ENCODE data around the gene ASPRV1. TPM values are rescaled to one million over a fixed set of nuclear protein-coding genes. Genes with fewer than 3 reads are reported as not detected.

Gene ASPRV1
- total RNA-seq (2022; extraction: Qiagen RNA extraction) = 0.14 to 0.43 TPM (median 0.23 TPM) in 5 replicates

GRCh38 chr2:69961496-69961895 is at the start of gene ASPRV1:
ASPRV1 (minus strand) TSS chr2:69961631; CDS start chr2:69961436, 195 bp downstream.

GRCh38 chr2:69914950-69915945 is 46.2 kb downstream of the ASPRV1 start, which contains the start of gene MXD1:
MXD1 (plus strand) TSS chr2:69915109; CDS start chr2:69915331, 222 bp downstream.

Other genes starting within 250 kb of the ASPRV1 start
- gene ANXA4, start 219.5 kb downstream of the ASPRV1 start, total RNA-seq (2022; extraction: Qiagen RNA extraction) = 315 to 371 TPM (median 350 TPM) in 5 replicates
- 8.4 to 13.4 TPM (median 10.9 TPM) in 5 replicates for gene GMCL1, start 132.0 kb downstream of the ASPRV1 start, total RNA-seq (2022; extraction: Qiagen RNA extraction)
- 49.5 to 85.7 TPM (median 56.1 TPM) in 5 replicates for gene SNRNP27, start 67.7 kb downstream of the ASPRV1 start, total RNA-seq (2022; extraction: Qiagen RNA extraction)
- gene MXD1, start 46.5 kb downstream of the ASPRV1 start, total RNA-seq (2022; extraction: Qiagen RNA extraction) = 1.6 to 2.0 TPM (median 1.9 TPM) in 5 replicates
- gene PCBP1, start 125.8 kb upstream of the ASPRV1 start, total RNA-seq (2022; extraction: Qiagen RNA extraction) = 398 to 441 TPM (median 431 TPM) in 5 replicates
- 7.6 to 8.5 TPM (median 8.2 TPM) in 5 replicates for gene C2orf42, start 229.4 kb upstream of the ASPRV1 start, total RNA-seq (2022; extraction: Qiagen RNA extraction)

Measured in A549 treated with CORT108297 at 1 μM for 4 hours (cell line).